ENCODE measurements around the gene RBM5.

The RBM5 gene

DNA sequence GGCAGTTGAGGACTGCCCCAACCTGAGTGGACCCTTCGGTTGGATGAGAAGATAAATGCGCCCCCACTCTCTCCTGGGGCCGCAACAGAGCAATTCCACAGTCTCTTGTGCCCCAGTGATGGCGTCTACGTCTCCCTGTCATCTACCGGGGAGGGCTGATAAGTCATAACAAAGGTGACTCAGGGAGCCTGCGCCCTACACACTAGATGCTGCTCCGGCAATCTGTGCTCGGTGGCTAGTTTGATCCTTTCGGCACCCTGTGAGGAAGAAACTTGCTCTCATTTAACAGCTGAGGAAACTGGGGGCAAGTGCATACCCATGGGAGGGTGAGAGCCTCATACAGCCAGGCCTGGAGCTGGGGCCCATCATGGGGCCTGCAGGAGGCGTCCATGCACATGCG, 52.3 kb downstream of the RBM5 start:
- DNase-seq: no peak

DNA sequence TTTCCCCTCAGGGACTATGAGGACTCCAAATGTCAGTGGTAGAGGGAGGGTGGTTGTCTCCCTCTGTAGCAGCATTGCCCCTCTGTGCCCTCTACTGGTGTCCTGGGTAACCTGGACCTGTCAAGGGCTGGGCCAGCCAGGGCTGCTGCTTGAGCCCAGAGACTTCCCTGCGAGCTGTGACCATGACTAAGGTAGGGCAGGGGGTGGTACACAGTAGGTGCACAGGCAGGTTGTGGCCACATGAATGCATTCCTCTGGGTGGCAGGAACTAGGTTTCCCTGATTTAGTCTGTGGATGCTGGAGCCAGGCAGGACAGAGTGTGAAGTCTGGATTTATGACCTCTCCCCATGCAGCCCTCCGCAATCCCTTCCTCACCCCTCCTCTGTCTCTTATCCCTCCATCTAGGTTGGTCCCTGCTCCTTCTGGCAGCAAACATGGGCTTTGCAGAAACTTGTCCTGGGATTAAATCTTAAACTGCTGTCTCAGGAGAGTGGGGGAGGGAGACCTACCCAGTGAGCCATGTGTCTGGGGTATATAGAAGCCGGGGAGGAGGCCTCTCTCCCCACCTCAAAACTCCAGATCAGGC, 57.7 kb downstream of the RBM5 start:
- no peak for DNase-seq

DNA sequence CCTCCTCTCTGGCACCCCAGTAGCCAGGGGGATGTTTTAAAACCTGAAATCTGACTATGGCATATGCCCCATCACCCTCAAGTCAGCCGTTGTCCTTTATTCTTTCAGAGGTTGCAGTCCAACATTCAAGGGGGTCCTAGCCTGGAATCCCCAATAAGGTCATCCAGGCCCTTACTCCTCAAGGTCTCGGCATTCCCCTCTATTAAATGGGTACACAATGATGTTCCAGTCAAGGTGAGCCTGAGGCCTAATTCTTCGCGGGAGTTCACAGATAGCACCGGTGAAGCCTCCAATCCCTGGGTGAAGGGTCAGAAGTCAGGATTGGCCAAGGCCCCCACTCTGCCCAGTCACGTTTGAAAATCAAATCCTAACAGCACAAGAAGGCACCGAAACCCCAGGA, 58.3 kb downstream of the RBM5 start:
- DNase-seq: no peak

DNA sequence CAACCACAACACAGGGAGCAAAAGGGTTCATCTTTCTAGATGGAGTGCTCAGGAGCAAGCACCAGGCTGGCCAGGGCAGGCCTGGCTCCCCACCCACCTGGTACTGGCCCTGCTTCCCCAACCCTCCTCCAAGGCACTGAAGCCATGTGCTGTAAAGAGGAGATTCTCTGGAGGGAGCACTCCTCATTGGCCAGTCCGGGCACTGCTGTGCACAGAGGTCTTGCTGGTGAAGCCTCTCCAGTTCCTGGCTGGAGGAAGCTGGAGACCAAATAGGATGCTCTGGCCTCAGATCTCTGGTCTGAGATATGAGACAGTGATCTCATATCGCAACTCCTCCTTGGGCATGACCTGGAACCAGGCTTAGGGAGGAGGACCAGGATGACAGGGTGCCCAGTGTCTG, 58.7 kb downstream of the RBM5 start:
- DNase-seq: no peak

DNA sequence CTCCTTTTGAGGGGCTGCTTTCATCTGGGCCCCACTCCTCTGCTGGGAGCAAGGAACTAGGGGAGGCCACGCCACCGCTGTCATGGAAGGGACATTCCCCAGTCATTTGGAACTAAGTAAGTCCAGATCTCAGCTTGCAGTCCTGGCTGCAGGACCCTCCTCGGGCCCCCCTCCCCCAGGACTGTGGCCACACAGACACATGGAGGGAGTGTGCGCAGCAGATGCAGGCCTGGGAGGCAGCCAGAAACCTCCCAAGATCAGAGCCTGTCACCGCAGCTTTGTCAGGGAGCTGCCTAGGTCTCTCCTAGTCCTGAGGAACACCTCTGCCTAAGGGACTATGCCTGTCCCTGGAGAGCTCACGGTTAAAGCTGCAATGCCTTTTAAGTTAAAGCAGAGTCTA, 59.1 kb downstream of the RBM5 start:
- DNase-seq: no peak

DNA sequence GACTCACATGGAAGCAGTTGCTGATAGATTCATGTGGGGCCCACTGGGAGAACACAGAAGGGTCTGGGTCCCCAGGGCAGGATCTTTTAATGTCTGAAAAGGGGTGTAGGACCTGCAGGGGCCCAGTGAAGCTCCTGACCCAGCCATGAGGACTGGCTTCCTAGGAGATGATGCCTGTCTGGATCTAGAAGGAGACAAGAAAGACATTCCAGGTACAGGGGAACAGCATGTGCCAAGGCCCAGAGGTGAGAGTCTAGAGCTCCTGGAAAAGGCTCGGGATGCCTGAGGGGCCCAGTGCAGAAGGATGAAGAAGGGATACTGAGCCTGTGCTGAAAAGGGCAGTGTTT, 61.7 kb downstream of the RBM5 start:
- DNase-seq: no peak

DNA sequence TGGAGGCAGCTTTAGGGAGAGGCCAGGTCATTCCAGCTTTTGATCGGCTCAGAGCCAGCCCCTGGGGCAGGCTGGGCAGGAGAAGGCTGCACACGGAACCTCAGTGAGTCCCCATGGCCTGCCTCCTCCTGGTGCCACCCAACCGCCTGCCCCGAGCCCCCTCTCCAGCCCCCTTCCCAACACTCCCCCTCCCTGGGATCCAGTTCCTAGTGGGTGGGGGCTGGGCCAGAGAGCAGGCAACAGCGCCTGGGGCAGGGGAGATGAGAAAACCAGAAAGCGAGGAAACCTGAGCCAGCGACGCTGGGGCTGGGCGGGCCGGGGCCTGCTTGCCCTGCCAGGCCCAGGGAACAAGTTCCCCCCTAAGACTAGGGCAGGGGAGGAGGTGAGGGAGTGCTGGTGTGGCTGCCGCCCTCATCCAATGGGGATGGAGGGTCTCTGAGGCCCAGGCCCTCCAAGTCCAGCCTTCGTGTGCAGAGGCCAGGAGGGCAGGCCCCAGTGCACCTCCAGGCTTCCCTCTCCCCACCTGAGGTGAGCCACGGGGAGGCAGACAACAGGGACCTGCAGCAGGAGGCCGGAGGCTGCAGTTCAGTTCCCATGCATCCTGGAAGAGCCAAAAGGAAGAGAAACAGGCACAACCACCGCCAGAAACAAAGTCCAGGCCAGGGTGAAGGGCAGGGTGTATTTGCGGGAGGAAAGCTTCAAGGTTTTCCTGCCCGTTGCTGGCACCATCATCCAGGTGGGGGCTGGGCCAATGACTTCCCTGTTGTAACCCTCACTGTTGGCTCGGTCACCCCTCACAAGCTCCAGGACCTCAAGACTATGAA, 62.4 kb downstream of the RBM5 start:
- DNase-seq: no peak

DNA sequence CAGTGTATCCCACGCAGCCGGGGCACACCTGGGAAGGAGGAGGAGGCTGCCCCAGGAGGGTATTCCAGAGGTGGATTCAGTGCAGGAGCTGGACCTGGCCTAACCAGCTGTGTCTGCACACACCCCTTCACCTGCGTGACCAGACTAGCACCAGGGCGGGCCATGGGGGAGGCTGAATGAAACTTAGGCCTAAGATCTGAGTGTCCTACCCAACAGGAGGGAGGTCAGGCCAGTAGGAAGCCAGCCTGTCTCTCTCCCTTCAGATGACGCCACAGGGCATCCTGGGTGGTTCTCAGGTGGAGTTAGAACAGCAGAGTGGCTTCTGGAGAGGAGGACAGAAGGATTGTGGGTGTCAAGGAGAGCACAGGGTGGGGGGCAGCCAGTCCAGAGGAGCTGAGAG, 63.0 kb downstream of the RBM5 start:
- DNase-seq: no peak

DNA sequence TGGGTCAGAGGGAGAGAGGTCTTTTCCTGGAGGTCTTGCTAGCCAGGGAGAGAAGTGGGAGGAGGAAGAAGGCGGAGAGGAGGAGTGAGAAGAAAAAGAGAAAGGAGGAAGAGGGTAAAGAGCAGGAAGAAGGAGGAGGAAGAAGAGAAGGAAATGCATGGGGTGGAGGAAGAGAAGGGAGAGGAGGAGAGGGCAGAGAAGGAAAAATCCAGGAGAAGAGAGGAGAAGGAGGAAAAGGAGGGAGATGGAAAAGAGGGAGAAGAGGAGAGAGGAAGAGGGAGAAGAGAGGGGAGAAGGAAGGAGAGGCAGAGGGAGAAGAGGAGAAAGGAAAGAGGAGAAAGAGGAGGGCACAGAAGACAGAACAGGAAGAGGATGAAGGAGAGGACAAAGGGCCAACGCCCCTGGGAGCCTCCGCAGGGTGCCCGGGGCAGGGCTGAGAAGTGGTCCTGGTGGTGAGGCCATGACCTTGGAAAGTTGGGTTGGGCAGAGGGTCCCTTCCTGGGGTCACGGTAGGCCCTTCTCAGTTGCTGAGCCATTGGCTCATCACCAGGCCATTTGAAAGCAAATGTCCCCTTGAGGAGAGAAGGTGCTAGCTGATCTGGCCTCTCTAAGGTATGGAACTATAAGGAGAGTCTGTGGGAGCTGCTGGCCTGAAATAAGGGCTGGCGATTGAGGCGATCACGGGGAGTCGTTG, 65.2 kb downstream of the RBM5 start:
- no peak for DNase-seq

DNA sequence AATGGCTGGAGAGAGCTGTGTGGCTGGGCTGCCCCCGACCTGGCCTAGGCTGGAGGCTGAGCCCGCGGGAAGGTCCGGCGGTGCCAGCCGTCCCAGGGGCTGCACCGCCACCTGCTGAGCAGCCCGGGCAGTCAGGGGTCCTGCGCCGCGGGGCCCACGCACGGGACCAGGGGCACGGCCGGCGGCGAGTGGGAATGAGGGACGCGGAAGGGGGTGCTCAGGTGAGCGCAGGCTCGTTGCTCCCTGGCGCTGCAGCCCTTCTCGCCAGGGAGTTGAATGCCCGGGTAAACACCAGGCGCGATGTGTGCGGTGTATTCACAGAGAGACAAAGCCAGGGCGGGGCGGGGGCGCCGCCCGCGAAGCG, 65.7 kb downstream of the RBM5 start:
- DNase-seq: no peak

DNA sequence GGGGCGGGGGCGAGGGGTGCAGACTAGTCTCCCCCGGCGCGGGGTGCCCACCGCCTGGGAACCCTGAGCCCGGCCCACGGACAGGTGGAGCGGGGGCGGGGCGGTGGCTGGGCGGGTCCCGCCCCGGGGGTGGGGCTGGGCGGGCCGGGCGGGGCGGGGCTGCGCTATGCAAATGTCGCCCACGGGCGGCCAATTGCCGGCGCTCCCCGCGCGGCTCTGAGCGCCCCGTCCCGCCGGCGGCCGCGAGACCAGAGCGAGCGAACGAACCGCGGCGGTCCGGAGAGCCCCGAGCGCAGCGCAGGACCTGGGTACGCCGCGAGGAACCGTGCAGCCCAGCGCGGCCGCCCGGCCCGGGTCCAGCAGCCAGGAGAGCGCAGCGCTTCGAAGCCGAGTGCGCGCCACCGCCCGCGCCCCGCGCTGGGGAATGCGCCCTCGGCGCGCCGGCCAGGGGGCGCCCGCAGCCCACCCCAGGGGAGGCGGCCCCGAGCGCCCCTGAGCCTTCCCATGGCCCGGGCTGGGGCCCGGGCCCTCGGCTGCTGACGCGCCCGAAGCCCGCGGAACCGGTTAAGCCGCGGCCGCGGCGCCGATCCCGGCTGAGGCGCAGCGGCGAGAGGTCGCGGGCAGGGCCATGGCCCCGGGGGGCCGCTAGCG, 66.2 kb downstream of the RBM5 start, which contains the start of gene SEMA3F:
TSS of gene SEMA3F (plus strand) at position 485 of the 651 bp plus-strand sequence. CDS start 4,299 bp downstream, outside the sequence.
- peak; percentile 65 for DNase-seq

DNA sequence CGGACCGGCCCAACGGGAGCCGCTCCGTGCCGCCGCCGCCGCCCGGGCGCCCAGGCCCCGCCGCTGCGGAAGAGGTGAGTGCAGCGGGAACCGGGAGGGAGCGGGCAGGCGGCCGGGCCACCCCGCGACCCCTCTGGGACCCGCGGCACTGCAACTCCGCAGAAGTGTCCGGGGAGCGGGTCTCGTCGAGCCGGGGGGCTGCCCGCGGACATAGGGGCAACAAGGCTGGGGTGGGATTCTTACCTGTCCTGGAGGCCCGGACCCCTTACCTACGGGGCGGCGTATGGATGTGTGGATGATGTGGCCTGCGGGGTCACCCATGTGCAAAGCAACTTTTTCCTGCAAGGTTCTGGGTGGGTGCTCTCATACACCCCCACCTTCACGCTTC, 66.8 kb downstream of the RBM5 start:
- DNase-seq: no peak

DNA sequence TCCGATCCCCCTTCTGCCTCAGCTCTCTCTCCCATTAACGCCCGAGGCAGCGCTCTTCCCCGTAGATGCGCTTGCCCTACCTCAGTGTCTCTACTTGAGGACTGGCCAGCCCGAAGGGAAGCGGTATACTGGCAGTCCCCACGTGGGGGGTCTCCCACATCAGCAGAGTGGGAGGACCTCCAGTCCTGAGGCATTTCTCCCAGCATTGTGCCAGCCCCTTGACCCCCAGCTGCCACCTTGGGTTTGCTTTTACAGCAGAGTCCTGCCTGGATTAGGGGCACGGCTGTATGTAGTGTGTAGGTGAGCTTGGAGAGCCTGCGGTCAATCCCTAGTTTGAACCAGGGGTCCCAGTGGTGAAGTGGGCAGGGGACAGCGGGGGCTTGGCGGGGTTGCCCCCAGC, 67.2 kb downstream of the RBM5 start:
- no peak for DNase-seq

DNA sequence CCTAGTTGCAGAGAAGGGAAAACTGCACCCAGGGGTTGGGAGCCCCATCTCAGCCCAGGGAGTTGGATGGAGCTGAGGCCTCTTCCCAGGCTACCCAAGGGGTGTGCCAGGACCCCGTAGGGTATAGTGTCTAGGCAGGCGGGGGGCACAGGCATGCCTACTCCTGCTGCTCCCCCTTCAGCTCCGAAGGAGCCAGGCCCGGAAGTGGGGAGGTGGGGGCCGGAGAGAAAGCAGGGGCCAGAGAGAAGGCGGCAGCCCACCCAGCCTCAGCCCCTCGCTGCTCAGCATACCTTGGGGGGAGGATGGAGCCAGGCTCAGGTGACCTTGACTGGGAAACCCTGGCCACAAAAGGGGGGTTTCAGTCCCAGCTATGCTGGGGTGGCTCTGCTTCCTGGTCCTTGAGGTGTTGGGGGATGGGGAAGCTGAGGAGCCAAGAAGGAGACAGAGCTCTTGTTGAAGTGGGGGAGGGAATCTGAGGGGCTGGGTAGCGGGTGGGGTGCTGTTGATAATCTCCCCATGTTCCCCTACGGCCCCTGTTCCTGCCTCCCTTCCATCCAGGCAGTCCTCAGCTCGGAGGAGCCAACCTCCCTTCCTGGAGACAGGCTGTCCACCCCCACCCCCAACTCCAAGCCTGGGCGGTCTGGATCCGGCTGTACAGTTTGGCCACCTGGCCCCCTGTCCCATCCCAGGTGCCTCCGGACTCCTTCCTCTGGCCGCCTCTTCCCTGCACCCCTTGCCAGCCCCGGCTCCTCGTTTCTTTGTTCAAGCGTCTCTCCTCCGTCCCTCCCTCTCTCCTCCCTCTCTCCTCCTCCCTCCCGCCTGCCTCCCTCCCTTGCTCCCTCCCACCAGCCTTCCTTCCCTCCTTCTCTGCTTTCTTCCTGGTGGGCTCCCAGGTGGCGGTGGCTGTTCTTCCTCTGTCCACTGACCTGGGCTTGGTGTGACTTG, 68.1 kb downstream of the RBM5 start:
- no peak for DNase-seq

DNA sequence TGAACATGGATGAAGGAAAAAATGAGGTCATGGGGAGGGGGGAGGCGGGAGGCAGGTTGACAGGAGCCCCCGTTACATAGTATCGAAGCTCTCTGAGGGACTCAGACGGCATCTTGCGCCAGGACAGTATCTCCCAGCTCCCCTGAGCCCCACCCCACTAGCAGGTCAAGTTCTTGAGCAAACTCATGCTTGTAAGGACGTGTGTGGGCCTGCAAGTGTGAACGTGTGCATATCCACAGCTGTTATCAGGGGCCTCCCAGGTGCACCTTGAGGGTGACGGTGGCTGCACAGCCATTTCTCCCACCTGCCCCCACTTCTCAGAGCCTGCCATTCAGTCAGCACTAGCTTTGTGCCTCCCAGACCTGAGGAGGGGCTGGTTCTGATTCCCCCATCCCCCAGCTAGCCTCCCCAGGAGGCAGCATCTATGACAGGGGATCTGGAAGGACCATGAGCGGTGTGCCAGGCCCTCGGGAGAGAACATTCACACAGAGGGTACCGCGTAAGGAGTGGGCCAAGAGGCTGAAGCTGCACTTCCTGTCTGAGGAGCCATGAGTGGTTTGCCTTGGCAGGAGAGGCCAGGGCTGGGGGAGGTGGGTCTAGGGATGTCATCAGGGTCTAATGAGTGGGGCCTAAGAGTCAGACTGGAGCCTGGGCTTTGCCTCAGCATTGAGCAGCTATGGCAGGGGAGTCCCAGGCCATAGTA, 69.3 kb downstream of the RBM5 start:
- no peak for DNase-seq

DNA sequence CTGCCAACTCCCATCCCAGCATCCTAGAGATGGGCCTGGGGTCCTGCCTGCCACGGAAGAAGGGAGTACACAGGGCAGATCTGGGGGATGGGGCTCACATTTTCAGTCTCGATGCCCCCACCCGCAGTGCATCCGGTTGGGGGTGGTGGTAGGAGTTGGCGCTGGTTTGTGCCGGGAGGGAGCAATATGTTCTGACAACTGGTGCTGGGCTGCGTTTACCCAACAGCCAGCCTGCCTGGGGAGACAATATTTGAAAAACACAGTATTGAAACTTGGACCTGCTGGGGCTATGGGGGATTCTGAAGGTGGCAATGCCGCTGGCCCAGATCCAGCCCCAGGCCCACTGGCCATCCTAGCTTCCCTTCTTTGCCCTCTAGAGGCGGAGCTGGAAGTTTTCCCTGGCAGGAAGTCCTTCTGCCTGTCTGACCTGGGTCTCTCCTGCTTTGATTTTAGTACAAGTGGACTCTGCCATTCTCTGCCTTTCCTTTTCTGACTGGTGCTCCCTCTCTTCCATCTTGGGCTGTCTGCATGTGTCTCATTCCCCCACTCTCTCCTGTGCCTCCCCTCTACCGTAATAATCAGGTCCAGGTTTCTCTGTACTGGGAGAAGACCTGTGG, 69.9 kb downstream of the RBM5 start:
- DNase-seq: no peak

DNA sequence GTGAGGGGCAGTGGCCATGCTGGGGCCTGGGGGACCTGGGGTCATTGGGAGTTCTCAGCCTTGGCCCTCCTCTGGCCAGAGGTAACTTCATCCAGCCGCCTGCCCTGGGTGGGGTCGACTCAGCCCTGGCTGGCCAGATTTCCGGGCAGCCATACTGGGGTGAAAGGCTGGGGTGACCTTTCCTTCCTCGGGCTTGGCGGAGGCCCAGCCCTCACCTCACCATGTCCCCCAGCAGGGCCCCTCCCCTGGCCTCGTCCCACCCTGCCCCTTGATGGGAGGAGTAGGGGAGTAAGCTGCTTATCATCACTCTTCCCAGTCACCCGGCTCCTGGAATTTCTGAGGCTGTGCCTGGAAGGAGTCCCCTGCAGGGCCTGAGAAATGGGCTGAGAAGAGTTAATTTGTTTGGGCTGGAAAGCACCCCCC, 71.9 kb downstream of the RBM5 start:
- DNase-seq: no peak

DNA sequence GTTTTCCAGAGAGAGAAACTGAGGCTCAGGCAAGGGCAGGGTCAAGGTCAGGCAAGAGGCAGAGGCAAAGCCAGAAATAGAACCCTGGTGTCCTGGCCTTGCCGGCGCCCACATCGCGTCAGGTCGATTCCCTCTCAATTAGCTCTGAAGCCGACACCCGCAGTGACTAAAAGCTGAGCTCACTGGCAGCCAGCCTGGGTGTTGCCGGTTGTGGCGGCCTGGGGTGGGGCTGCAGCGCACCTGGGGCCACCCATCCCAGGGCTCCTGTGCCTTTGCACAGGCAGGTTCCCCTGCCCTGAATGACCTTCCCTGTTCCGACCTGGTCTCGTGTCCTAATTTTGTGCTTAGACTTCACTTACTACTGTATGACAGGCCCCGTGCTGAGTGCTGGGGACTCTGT, 72.6 kb downstream of the RBM5 start:
- DNase-seq: no peak

DNA sequence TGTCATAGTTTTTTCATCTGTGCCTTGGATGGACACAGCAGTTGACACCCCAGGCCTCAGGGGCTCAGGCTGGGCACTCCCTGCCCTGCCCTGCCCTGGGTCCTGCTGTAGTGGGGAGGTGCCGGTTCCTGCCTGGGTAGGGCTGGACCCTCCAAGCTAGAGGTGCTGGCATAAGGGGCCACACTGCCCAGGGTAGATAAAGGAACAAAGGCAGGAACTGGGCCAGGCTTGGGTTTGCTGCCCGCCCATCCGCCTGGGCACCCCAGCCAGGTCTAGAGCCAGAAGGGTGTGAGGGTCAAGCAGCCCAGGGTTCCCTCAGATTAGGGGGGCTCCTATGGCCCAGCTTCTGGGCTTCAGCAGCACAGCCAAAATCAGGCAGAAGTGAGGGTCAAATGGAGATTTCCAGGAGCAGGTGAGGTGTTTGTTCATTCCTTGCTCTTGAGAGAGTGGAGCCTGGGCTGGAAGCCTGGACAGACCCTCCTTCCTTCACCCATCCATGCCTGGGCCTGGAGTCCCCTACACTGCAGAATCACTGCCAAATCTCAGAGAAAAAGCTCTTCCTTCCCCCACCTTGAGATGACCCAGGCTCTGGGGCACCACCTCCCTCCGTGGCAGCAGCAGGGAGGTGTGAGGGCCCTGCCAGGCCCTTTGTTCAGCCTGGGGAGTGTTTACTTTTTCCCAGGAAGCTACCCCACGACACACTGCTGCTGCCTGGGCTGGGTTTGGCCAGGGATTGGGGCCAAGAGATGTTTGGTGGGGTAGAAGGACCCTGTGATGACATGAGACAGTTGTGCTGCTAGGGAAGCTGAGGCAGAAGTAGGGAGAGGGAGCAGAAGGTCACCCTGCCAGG, 73.5 kb downstream of the RBM5 start:
- no peak for DNase-seq

All from activated CD4-positive, CD25-positive, alpha-beta regulatory T cell treated with anti-CD3 and anti-CD28 coated beads, Interleukin-2, amount 50 U/mL, for 72 hours (primary cell).